Panc1 (cell line): ENCODE data around the gene RBMS3. TPM values are rescaled to one million over a fixed set of nuclear protein-coding genes. Genes with fewer than 3 reads are reported as not detected.

Source experiments
- ATAC-seq: fragments of 200-7000 bp; cut with Tn5 transposase; 2 replicates; pipeline ENCODE4 v1.9.1; 2020; ENCODE audit warnings: mild to moderate bottlenecking, moderate library complexity
- BruUV-seq: library from RNA; stranded (reverse); fragments of 400-500 nt; replicated peaks from 2 replicates; lab custom pipeline; 2021; lab: Mats Ljungman, UMichigan
- CTCF ChIA-PET: fragments of 300-600 bp; sonication (Branson Sonifier 250); formaldehyde crosslinking; loops from one replicate; lab custom pipeline; 2022; ENCODE audit warnings: antibody characterized with exemption; lab: Charles Lee
- POLR2A ChIA-PET: fragments of 300-600 bp; sonication (Branson Sonifier 250); formaldehyde crosslinking; loops from one replicate; lab custom pipeline; 2022; ENCODE audit warnings: antibody characterized with exemption; lab: Charles Lee
- DNase-seq: peaks from one replicate; pipeline ENCODE4 v3.0.0-alpha.2; 2010; ENCODE audit warnings: low read depth, low spot score
- H3K27ac ChIP-seq: 2 replicates; pipeline ENCODE4 v1.5.1; 2011; ENCODE audit warnings: mild to moderate bottlenecking, low read length, inconsistent platforms
- H3K27me3 ChIP-seq: fragments of 200-500 bp; sonication (Bioruptor generic); 2 replicates; pipeline ENCODE4 v1.6.0; 2014; ENCODE audit warnings: low read length, inconsistent platforms; ENCODE audit not compliant: control insufficient read depth, insufficient read depth
- H3K36me3 ChIP-seq: fragments of 200-500 bp; sonication (Bioruptor generic); 2 replicates; pipeline ENCODE4 v1.5.1; 2014; ENCODE audit warnings: inconsistent platforms, mild to moderate bottlenecking, low read length, moderate library complexity; ENCODE audit not compliant: control insufficient read depth, insufficient read depth
- H3K4me1 ChIP-seq: 2 replicates; pipeline ENCODE4 v1.5.1; 2011; ENCODE audit warnings: inconsistent platforms, mild to moderate bottlenecking, low read length, moderate library complexity; ENCODE audit not compliant: control insufficient read depth, insufficient read depth
- H3K4me3 ChIP-seq, 2 experiments: 2 replicates each; pipeline ENCODE4 v1.5.1; 2011 to 2012; ENCODE audit warnings: low read depth in 2 of 2, low read length in 2 of 2, mild to moderate bottlenecking in 2 of 2, inconsistent platforms in 1 of 2, moderate library complexity in 1 of 2
- H3K9me3 ChIP-seq: fragments of 200-500 bp; sonication (Bioruptor generic); 2 replicates; pipeline ENCODE4 v1.5.1; 2014; ENCODE audit warnings: low read depth, mild to moderate bottlenecking, inconsistent platforms, low read length, moderate library complexity; ENCODE audit not compliant: control insufficient read depth, insufficient read depth
- CTCF ChIP-seq: fragments of 450-650 bp; IDR thresholded peaks from 2 replicates; pipeline ENCODE4 v1.5.1; 2017; ENCODE audit warnings: mild to moderate bottlenecking
- POLR2AphosphoS5 ChIP-seq: IDR thresholded peaks from 2 replicates; pipeline ENCODE4 v1.6.1; 2012; ENCODE audit warnings: mild to moderate bottlenecking, low read depth, low read length, moderate library complexity
- REST ChIP-seq, 2 experiments: IDR thresholded peaks; 2 replicates each; pipeline ENCODE4 v1.6.1; 2011 to 2012; ENCODE audit warnings: low read depth in 2 of 2, control low read depth in 1 of 2, low read length in 1 of 2, mild to moderate bottlenecking in 1 of 2, moderate library complexity in 1 of 2; ENCODE audit not compliant: insufficient read depth in 1 of 2
- SIN3A ChIP-seq: IDR thresholded peaks from 2 replicates; pipeline ENCODE4 v1.6.1; 2012; ENCODE audit warnings: low read depth, mild to moderate bottlenecking, low read length, moderate library complexity, borderline replicate concordance; ENCODE audit not compliant: insufficient read depth
- TCF7L2 ChIP-seq: IDR thresholded peaks from 2 replicates; pipeline ENCODE4 v1.6.1; 2011; ENCODE audit warnings: mild to moderate bottlenecking, low read depth, low read length, inconsistent platforms
- in situ Hi-C: cut with HindIII; loops from 2 replicates; pipeline ENCODE4 v1.10.0; 2016; ENCODE audit warnings: low sequenced_read_pairs, low pct_unique_long_range_greater_than_20kb
- intact Hi-C: fragments of 100-400 bp; cut with micrococcal nuclease; formaldehyde crosslinking; loops from one replicate; pipeline ENCODE4 v1.10.0; 2022; ENCODE audit not compliant: unreplicated experiment
- total RNA-seq: library from RNA; stranded (reverse); gene quantifications from one replicate; pipeline ENCODE4 v1.2.1, GENCODE V29; 2021; ENCODE audit not compliant: unreplicated experiment

RBMS3 gene
- total RNA-seq, 1 experiment from 2014 or later: 1.1 TPM

GRCh38 chr3:29601861-29602585 is 321.2 kb downstream of the RBMS3 start:
- Histone ChIP-seq H3K36me3 (no peaks in the 10 kb centered on the region), H3K27ac (no peak overlapping the region), H3K4me1 (no peaks in the 10 kb centered on the region), H3K27me3 (no peaks in the 10 kb centered on the region), H3K9me3 (no peaks in the 10 kb centered on the region), H3K4me3 (no peak overlapping the region)
- TF ChIP-seq CTCF: no peak
- POLR2A ChIA-PET: no interaction called here
- in situ Hi-C loops: no loop called here
- DNase-seq: no peak
- no TSS peak for BruUV-seq
- CTCF ChIA-PET: no interaction called here
- intact Hi-C loops: no loop called here
- no peak for ATAC-seq

- Histone ChIP-seq H3K4me1 (no peaks in the 10 kb centered on the region), H3K36me3 (no peaks in the 10 kb centered on the region), H3K27me3 (no peaks in the 10 kb centered on the region), H3K9me3 (no peaks in the 10 kb centered on the region), H3K27ac (no peak overlapping the region), H3K4me3 (no peak overlapping the region)
- TF ChIP-seq TCF7L2 (no peak), CTCF (no peak)
- ATAC-seq: no peak
- POLR2A ChIA-PET: no interaction called here
- BruUV-seq: no TSS peak
- CTCF ChIA-PET: no interaction called here
- in situ Hi-C loops: no loop called here
- DNase-seq: no peak
- intact Hi-C loops: no loop called here
Observed at GRCh38 chr3:29605845-29606244, 325.0 kb downstream of the RBMS3 start.

GRCh38 chr3:29606416-29606815 is 325.5 kb downstream of the RBMS3 start:
- in situ Hi-C loops: no loop called here
- intact Hi-C loops: no loop called here
- H3K27me3 ChIP-seq: no peaks in the 10 kb centered on the region
- ChIA-PET CTCF (no interaction called here), POLR2A (no interaction called here)
- no peaks in the 10 kb centered on the region for H3K9me3 ChIP-seq
- no peak for TF ChIP-seq REST (IDR thresholded peaks at IDR 0.05; ENCODE audit: insufficient read depth in 1 of 2, low read depth in 2 of 2, low read length in 1 of 2)
- no peak for TF ChIP-seq TCF7L2
- TF ChIP-seq CTCF: no peak
- TF ChIP-seq SIN3A: no peak
- no peak for TF ChIP-seq POLR2AphosphoS5
- no peak for DNase-seq
- H3K4me3 ChIP-seq: no peak overlapping the region
- H3K4me1 ChIP-seq: no peaks in the 10 kb centered on the region
- H3K36me3 ChIP-seq: no peaks in the 10 kb centered on the region
- BruUV-seq: no TSS peak
- no peak overlapping the region for H3K27ac ChIP-seq
- no peak for ATAC-seq
